Endothelial cell of umbilical vein (primary cell): ENCODE data around the gene CYP1B1.

Experiments
- TF ChIP-seq, protein P1 (sequence below), 2 donors: IDR thresholded peaks; 1 replicate in 1 of 2; 2 replicates in 1 of 2; pipeline ENCODE4 v1.5.1; 2011; ENCODE audit warnings: low read length in 2 of 2, mild to moderate bottlenecking in 2 of 2, moderate library complexity in 2 of 2, control low read depth in 1 of 2, inconsistent platforms in 1 of 2, low read depth in 1 of 2; ENCODE audit not compliant: insufficient read depth in 1 of 2; ENCODE audit errors: extremely low read depth in 1 of 2
- TF ChIP-seq, protein P2 (sequence below): IDR thresholded peaks from 2 replicates; pipeline ENCODE4 v1.6.1; 2011; ENCODE audit not compliant: insufficient read depth, insufficient read length

DNA sequence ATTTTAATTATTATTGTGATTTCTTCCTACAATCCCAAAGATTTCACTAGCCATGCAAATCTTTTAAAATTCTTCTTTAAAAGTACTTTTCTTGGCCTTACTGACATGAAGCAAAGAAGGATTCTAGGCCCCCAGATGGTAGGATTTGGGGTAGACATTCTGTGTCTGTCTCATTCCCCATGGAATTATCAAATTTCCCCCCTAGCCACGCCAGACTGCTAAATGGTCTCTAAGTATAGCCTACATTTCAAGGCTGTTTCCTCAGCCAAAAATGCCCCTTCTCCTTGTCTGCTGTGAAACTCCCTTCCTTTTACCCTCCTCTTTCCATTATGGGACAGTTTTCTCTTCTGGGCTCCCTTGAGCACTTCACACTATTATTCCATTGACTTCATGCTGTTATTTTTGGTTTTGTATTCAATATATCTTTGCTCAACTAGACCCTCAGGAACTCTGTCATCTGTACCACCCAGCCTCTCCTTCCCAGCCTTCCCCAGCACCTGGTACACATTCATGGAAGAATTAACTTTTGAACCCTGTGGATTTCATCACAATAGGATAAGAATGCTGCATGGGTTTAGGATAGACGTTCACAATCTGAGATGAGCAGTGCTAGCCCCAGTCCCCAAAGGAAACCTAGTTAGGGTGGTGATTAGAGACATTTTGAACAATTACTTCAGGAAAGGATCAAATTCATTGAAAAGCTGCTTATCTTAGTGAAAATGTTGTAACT, 21.5 kb upstream of the CYP1B1 start:
- TF ChIP-seq, protein P1, sequence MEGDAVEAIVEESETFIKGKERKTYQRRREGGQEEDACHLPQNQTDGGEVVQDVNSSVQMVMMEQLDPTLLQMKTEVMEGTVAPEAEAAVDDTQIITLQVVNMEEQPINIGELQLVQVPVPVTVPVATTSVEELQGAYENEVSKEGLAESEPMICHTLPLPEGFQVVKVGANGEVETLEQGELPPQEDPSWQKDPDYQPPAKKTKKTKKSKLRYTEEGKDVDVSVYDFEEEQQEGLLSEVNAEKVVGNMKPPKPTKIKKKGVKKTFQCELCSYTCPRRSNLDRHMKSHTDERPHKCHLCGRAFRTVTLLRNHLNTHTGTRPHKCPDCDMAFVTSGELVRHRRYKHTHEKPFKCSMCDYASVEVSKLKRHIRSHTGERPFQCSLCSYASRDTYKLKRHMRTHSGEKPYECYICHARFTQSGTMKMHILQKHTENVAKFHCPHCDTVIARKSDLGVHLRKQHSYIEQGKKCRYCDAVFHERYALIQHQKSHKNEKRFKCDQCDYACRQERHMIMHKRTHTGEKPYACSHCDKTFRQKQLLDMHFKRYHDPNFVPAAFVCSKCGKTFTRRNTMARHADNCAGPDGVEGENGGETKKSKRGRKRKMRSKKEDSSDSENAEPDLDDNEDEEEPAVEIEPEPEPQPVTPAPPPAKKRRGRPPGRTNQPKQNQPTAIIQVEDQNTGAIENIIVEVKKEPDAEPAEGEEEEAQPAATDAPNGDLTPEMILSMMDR (IDR thresholded peaks at IDR 0.05; ENCODE audit: extremely low read depth in 1 of 2, insufficient read depth in 1 of 2, low read depth in 1 of 2, low read length in 2 of 2), result no peak
- TF ChIP-seq, protein P2, sequence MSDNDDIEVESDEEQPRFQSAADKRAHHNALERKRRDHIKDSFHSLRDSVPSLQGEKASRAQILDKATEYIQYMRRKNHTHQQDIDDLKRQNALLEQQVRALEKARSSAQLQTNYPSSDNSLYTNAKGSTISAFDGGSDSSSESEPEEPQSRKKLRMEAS, result no peak
